GM12878 (cell line): ENCODE data around the gene CNPY2.

ENCODE experiments used
- CTCF ChIP-seq, 3 experiments: IDR thresholded peaks in 2 of 3; conservative IDR thresholded peaks in 1 of 3; 2 replicates each; pipeline ENCODE4 v1.5.1; 2011; ENCODE audit warnings: low read depth in 3 of 3, low read length in 3 of 3, mild to moderate bottlenecking in 3 of 3, control low read depth in 2 of 3, moderate library complexity in 2 of 3, inconsistent platforms in 1 of 3, mixed read lengths in 1 of 3; ENCODE audit not compliant: control insufficient read depth in 2 of 3, insufficient read depth in 1 of 3; ENCODE audit errors: extremely low read depth in 1 of 3
- HDAC2 ChIP-seq: fragments of 200-600 bp; sonication (generic); IDR thresholded peaks from 2 replicates; pipeline ENCODE4 v1.6.1; 2017
- SIN3A ChIP-seq: IDR thresholded peaks from 2 replicates; pipeline ENCODE4 v1.6.1; 2012; ENCODE audit warnings: low read depth, low read length, improper control_type of control experiment
- SREBF2 ChIP-seq: IDR thresholded peaks from 2 replicates; pipeline ENCODE4 v1.6.1; 2012; ENCODE audit warnings: mild to moderate bottlenecking, low read length
- SUZ12 ChIP-seq: fragments of 200-600 bp; sonication (generic); IDR thresholded peaks from one replicate; pipeline ENCODE4 v1.6.1; 2018; ENCODE audit warnings: antibody characterized with exemption, mild to moderate bottlenecking; ENCODE audit not compliant: unreplicated experiment

DNA sequence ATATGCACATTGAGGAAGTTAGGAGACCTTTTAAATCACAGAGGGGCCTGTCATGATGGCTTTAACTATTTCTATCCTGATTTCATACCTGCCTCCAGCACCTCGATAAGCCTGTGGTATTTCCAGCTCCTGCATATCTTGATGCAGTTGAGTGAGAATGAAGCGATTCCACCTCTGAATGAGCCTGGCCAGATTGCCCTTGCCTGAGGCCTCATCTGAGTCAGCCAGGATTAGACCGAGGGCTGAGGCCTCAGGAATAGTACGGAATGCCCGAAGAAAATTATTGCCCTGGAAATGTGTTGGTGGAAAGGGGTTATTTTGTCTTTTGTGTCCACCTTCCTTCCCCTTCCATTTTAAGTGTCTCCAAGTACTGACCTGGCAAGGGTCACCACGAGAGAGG lies 8.4 kb upstream of the CNPY2 start:
- TF ChIP-seq CTCF (IDR thresholded peaks at IDR 0.05 in 2 of 3, conservative IDR thresholded peaks at IDR 0.05 in 1 of 3; ENCODE audit: control insufficient read depth in 2 of 3, extremely low read depth in 1 of 3, insufficient read depth in 1 of 3, low read depth in 3 of 3, low read length in 3 of 3) (no peak), HDAC2 (no peak), SIN3A (no peak), SUZ12 (no peak), SREBF2 (no peak)
